ENCODE results near the gene HES5.

HES5 gene

DNA sequence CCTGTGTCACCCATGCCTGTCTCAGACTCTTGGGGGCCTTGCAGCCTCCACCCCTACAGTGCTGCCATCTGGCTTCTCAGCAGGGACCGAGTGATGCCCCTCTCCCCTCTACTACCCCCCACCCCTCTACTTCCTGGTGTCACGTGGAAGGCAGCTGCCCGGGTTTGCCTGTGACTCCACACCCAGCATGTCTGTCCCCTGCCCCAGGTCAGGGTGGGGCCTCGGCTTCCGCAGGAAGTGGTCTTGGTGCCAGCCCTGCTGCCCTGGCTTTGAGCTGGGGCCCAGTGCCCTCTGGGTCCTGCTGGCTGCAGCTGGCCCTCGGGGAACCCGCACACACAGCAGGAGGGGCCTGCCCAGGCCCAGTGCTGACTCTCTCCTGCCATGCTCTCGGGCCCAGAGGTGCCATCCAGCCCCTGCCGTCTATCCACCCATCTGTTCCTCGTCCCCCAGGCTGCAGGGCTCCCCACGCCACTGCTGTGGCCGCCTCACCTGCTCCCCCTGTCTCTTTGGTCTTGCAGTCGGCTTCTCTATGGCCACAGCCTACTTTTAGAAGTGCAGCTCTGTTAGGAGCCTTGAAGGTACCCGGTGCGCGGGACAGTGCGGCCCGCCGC is 30.0 kb downstream of the HES5 start:
- no peak for DNase-seq (ENCODE audit: low spot score)

DNA sequence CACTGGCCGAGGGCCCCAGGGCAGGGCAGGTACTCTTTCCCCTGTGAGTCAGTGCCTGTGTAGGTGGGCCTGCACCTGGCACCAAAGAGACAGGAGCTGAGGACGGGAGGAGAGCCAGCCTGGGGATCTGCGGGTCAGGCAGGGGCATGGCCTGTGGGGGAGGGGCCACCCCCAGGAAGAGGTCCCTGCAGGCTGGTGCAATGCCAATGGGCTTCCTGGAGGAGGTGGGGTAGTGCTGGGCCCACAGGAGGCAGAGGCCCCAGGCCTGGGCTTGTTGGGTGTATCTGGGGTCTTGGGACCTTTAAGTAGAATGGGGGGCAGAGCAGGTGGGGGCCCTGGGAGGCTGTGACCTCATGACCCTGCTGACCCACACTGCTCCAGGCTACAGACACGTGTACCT is 30.8 kb downstream of the HES5 start:
- DNase-seq (ENCODE audit: low spot score), result no peak

DNA sequence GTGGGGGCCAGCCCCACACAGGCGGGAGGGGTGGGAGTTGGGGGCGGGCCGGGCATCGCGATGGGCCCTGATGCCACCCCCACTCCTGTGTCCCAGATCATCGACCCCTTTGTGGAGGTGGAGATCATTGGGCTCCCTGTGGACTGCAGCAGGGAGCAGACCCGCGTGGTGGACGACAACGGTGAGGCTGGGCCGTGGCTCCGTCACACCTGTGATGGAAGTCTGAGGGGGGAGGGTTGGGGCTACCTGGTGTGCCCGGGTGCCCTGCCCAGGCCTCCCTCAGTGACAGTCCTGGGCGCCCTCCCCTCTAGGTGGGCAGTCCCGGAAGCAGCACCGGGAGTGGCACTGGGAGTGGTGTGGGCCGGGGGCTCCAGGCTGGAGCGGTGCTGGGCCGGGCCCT is 31.4 kb downstream of the HES5 start:
- no peak for DNase-seq (ENCODE audit: low spot score)

DNA sequence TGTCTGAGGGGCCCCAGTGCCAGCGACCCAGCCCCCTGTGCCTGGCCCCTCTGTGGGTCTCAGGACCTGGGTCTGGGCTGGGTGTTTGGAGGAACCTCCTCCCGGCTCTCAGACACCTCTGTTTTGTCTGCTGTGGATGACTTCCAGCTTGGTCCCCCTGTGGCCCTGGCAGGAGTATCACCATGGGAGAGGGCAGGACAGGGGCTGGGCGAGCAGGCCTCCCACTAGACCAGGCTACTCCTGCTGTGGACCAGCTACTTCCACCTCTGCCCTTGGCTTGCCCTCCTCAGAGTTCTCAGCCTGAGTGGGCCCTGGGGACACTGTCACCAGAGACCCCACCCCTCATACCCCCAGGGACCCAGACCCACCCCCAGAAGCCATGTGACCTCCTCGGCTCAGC is 32.2 kb downstream of the HES5 start:
- DNase-seq (ENCODE audit: low spot score), result no peak

DNA sequence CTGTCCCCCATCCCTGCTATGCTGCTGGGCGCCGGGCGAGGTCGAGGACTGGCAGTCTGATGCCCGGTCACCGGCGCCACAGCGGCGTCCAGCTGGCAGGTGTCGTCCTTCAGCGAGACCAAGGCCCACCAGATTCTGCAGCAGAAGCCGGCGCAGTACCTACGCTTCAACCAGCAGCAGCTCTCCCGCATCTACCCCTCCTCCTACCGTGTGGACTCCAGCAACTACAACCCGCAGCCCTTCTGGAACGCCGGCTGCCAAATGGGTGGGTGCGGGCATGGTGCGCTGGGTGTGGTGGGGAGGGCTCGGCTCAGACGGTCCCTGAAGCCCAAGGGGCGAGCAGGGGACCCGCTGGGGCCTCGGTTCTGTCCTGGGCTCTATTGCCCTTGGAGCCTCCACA is 33.3 kb downstream of the HES5 start:
- DNase-seq (ENCODE audit: low spot score), result no peak

- DNase-seq (ENCODE audit: low spot score), result no peak
Observed at GRCh38 chr1:2496087-2496622, 33.9 kb downstream of the HES5 start.

GRCh38 chr1:2495546-2495945 is 34.5 kb downstream of the HES5 start:
- no peak for DNase-seq (ENCODE audit: low spot score)

DNA sequence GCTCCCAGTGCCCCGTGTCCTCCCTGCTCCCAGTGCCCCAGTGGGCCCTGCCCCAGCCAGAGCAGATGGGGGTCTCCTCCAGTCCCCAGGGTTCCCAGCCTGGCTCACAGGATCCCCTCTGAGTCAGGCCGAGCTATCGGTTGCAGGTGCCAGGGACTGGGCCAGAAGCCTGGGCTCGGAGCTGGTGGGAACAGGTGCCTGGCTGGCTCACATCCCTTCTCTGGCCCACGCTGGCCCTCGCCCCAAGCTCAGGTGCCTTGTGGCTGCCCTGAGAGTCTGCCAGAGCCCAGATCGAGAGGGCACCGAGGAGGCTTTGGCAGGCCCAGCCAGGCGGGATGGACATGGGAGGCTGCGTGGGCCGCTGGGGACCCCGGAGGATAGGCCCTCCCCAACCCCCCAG is 35.0 kb downstream of the HES5 start:
- DNase-seq (ENCODE audit: low spot score), result no peak

DNA sequence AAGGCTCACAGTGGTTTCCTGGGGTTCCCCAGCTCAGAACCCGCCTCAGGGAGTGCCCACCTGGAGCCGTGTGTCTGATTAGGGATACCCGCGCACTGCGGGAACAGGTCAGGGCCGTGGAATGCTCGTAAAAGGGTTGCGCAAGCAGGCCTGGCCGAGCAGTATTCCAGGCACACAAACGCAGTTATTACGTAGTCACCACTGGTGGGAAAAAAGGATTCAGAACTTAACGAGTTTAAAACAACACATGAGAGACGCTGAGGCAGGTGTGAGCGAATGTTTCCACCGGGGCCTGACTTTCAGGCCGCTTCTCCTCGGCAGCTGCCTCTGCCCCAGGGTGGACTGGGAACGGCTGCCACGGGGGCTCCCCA is 35.8 kb downstream of the HES5 start:
- no peak for DNase-seq (ENCODE audit: low spot score)

GRCh38 chr1:2493691-2494322 is 36.3 kb downstream of the HES5 start:
- no peak for DNase-seq (ENCODE audit: low spot score)

DNA sequence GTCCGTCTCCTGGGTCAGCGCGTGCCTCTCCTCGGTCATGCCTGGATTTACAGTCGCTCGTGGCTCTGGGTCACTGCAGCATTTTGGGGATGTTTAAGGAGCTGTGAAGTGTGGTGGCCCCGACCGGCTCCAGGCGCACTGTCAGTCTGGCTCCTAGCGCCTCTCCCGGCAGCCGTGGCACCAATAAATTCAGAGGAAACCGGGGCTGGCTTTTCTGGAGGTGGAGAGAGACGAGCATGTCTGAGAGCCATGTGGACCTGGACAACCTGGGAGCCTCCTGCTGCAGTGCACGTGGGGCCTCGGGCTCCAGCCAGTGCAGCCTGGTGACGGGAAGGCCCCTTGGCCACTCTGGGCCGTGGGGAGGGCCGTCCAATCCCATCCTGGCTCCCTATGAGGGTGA is 36.8 kb downstream of the HES5 start:
- DNase-seq (ENCODE audit: low spot score), result no peak

DNA sequence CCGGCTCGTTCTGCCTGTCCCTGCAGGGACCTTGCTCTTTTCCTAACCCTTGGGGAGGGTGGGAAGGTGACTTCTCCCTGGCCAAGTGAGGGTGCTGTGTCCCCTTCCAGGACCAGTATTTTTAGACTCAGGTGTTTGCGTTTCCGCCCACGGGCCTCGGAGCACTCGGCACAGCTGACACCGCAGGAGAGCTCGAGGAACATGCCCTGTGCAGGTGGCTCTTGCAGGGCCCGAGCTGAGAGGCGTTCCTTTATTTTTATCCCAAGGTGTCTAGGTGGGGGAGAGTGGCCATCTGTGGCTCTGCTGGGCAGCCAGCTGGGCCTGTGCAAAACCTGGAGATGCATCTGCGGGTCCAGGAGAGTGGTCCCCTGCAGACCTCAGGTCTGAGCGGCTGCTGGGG is 38.0 kb downstream of the HES5 start:
- DNase-seq (ENCODE audit: low spot score), result no peak

DNA sequence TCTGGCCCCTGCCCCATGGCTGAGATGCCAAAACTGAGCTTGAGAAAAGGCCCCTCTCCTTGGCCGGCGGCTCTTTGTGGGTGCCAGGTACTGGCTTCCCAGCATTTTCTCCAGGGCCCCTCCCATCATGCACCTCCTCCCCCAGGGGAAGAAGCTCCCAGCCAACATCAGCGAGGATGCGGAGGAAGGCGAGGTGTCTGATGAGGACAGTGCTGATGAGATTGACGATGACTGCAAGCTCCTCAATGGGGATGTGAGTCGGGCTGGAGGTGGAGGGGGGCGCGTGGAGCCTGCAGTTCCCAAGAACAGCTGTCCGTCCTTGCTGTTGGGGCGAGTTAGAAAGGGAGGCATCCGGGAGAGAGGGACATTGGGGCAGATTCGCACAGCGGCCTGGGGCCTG is 40.4 kb downstream of the HES5 start:
- DNase-seq (ENCODE audit: low spot score), result no peak

- DNase-seq (ENCODE audit: low spot score), result no peak
Observed at GRCh38 chr1:2488688-2489087, 41.4 kb downstream of the HES5 start.

- DNase-seq (ENCODE audit: low spot score), result no peak
Observed at GRCh38 chr1:2486558-2486957, 43.5 kb downstream of the HES5 start.

DNA sequence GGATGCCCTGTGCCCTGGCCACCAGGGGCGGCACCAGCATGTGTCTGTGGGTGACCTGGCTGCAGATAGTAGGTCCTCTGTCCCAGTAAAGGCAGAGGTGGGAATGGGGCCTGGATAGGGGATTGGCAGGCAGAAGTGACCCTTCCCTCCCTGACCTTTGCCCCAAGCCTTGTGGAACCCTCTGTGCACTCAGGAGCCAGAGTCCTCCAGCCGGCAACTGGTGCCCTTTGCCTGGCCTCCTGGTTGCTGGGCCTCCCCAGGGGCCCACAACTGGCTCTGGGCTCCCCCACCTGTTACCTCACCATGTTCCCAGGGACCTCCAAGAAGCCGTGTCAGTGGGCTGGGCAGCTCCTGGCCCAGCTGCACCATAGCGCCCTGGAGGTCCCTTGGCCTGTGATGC is 44.0 kb downstream of the HES5 start:
- DNase-seq (ENCODE audit: low spot score), result no peak

- DNase-seq (ENCODE audit: low spot score), result no peak
Observed at GRCh38 chr1:2483970-2484369, 46.1 kb downstream of the HES5 start.

DNA sequence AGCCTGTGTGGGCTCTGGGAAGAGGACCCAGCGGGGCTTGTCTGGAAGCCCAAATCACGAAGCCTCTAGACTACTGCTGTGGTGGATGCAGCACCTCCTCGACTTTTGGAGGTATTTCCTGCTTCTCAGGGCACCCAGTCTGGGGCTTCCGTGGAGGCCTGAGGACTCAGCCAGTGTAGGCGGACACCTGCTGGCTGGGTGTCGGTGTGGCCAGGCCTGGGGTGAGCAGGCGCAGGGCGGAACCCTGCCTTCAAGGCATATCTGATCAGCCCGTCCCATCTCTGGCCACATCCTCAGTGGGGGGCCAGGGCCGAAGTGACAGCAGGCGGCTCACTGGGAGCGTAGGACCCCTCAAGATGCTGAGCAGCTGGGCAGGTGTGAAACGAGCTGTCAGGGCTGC is 47.0 kb downstream of the HES5 start:
- no peak for DNase-seq (ENCODE audit: low spot score)

GRCh38 chr1:2482588-2482987 is 47.5 kb downstream of the HES5 start:
- DNase-seq (ENCODE audit: low spot score), result peak; percentile 76

- no peak for DNase-seq (ENCODE audit: low spot score)
Observed at GRCh38 chr1:2481885-2482284, 48.2 kb downstream of the HES5 start.

DNA sequence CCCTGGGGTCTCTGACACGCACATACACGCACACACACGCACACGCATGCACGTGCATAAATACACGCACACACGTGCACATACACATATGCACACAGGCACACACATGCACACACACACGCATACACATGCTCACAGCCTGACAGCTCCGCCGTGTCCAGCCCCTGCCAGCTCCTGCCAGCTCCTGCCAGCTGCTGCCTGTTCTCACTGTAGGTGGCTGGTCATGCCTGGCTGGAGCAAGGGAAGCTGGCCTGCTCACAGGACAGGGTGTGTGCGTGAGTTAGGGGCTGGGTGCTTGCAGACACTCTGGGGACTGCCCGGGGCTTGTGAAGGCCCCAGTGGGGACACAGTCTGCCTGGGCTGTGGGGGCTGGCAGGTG is 49.1 kb downstream of the HES5 start:
- DNase-seq (ENCODE audit: low spot score), result no peak

DNA sequence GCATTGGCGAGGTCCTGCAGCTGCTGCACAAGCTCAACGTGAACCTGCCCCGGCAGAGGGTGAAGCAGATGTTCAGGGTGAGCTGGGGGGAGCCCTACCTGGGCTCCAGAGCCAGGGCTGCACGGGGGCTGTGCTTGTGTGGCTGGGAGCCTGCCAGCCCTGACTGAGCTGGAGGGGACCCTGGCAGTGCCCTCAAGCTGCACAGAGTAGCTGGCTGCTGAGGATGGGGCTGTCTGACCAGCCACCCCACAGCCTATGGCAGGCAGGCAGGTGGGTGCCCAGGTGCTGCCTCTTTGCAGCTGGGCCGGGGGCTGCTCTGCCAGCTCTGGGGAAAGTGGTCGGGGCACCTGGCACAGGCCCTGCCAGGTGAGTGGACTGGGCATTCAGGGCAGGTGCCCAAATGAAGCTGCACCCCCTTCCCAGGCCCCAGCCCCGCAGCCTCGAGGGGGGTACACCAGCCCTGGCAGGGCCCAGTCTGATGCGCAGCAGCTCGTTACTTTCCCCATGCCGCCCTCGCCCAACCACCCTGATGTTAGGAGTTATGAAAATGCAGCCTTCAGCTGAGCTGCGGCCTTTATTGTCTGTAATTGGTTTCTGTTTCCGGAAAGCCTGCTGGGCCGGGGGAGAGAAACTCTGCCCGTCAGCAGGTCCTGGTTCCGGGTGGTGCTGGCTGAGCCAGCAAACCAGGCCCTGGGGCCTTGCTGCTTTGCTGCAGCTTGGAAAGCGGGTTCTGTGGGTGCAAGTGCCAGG is 49.7 kb downstream of the HES5 start:
- no peak for DNase-seq (ENCODE audit: low spot score)

- DNase-seq (ENCODE audit: low spot score), result no peak
Observed at GRCh38 chr1:2479618-2480017, 50.4 kb downstream of the HES5 start.

DNA sequence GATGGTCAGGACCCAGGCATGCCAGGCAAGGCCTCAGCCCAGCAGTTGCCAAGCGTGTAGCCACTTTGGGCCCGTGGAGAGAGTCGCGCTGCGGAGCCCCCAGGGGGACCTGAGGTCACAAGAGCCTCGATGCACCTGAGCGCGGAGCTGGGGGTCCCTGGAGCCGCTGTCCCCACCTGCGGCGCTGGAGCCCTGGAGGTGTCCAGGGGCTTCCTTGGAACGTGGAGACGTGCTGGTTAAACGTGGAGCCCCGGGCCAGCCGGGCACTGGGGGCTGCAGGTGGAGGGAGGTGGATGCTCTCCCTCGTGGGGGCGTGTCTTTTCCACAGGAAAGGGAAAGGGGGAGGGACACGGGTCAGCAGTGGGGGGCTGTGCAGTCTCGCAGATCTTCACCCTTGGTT is 50.9 kb downstream of the HES5 start:
- DNase-seq (ENCODE audit: low spot score), result no peak

Data from iPS-NIHi11 (cell line).